Testis (tissue), 3 donors: ENCODE data around the gene SYCE3. TPM values are rescaled to one million over a fixed set of nuclear protein-coding genes. Genes with fewer than 3 reads are reported as not detected.

Experiments used
- DNase-seq: peaks from one replicate; pipeline ENCODE4 v3.0.0-alpha.2; 2019
- H3K27ac ChIP-seq, 2 donors: fragments of 200-600 bp; sonication (generic); one replicate each; pipeline ENCODE4 v1.5.1; 2019
- H3K27me3 ChIP-seq: fragments of 200-600 bp; sonication (generic); one replicate; pipeline ENCODE4 v1.5.1; 2019
- H3K36me3 ChIP-seq: fragments of 200-600 bp; sonication (generic); one replicate; pipeline ENCODE4 v1.5.1; 2017; ENCODE audit warnings: low read depth; ENCODE audit errors: missing control alignments
- H3K4me1 ChIP-seq: fragments of 200-600 bp; sonication (generic); one replicate; pipeline ENCODE4 v1.5.1; 2019
- H3K4me3 ChIP-seq, 2 donors: fragments of 200-600 bp; sonication (generic); one replicate each; pipeline ENCODE4 v1.5.1; 2017 to 2019
- H3K9me3 ChIP-seq: fragments of 200-600 bp; sonication (generic); one replicate; pipeline ENCODE4 v1.5.1; 2017
- CTCF ChIP-seq, 3 experiments: fragments of 450-650 bp in 2 of 3; fragments of 200-600 bp in 1 of 3; sonication (generic) in 1 of 3; IDR thresholded peaks; one replicate each; pipeline ENCODE4 v1.5.1; 2016 to 2019; ENCODE audit warnings: antibody characterized with exemption in 3 of 3, mild to moderate bottlenecking in 2 of 3, moderate library complexity in 1 of 3
- POLR2A ChIP-seq: fragments of 450-650 bp; IDR thresholded peaks from one replicate; pipeline ENCODE4 v1.6.1; 2017; ENCODE audit warnings: antibody characterized with exemption, mild to moderate bottlenecking, moderate library complexity
- WGBS, 2 donors: methylation state at CpG; one replicate each; pipeline ENCODE4 v1.1.5; 2018; 5-methylcytosine and 5-hydroxymethylcytosine counted together
- intact Hi-C: fragments of 100-400 bp; cut with DNase I; formaldehyde crosslinking; loops from one replicate; pipeline ENCODE4 v1.15.1; 2023; ENCODE audit warnings: low total_unique reads
- polyA plus RNA-seq: library from polyadenylated mRNA; stranded (reverse); fragments of 350-450 nt; fragmentation: Illumina TruSeq; extraction: RNeasy Lipid Tissue Mini Kit (QIAGEN cat#74804); gene quantifications from one replicate; pipeline ENCODE4 v1.2.3, GENCODE V29; 2014; ENCODE audit warnings: low read depth, low replicate concordance; ENCODE audit not compliant: insufficient read depth
- total RNA-seq, 2 donors: library from RNA; depleted of rRNA; stranded (reverse); fragments of >200 nt; gene quantifications; one replicate each; pipeline ENCODE4 v1.2.3, GENCODE V29; 2016

Gene SYCE3
- total and polyA plus RNA-seq, 3 donors from 2014 or later, result 40.4 to 183 (median 71.9) TPM

GRCh38 chr22:50577697-50577986 lies 14.9 kb upstream of the SYCE3 start:
- DNase-seq, result no peak
- H3K4me1 ChIP-seq, result peaks cover 17% of the 10 kb centered on the region
- peak overlapping the region in 1 of 2 donors; percentile 21 for H3K4me3 ChIP-seq
- H3K27me3 ChIP-seq, result no peaks in the 10 kb centered on the region
- H3K27ac ChIP-seq, result no peak overlapping the region
- 58 to 67% methylated on average over 3 to 22 of the region's 23 CpGs for WGBS, 2 donors
- H3K36me3 ChIP-seq, result no peaks in the 10 kb centered on the region
- H3K9me3 ChIP-seq, result no peaks in the 10 kb centered on the region
- intact Hi-C loops, result no loop called here
- TF ChIP-seq CTCF (IDR thresholded peaks at IDR 0.05) (no peak), POLR2A (no peak)

GRCh38 chr22:50576806-50577696 lies 14.3 kb upstream of the SYCE3 start:
- Histone ChIP-seq H3K4me1 (peaks cover 17% of the 10 kb centered on the region), H3K36me3 (no peaks in the 10 kb centered on the region), H3K27ac (no peak overlapping the region), H3K27me3 (no peaks in the 10 kb centered on the region), H3K4me3 (peak overlapping the region in 1 of 2 donors; percentile 21), H3K9me3 (no peaks in the 10 kb centered on the region)
- DNase-seq, result no peak
- TF ChIP-seq POLR2A (no peak), CTCF (IDR thresholded peaks at IDR 0.05) (no peak)
- 83 to 84% methylated on average over 16 to 18 of the region's 18 CpGs for WGBS, 2 donors
- intact Hi-C loops, result no loop called here

GRCh38 chr22:50576070-50576469 lies 13.4 kb upstream of the SYCE3 start:
- H3K27me3 ChIP-seq, result no peaks in the 10 kb centered on the region
- TF ChIP-seq CTCF (IDR thresholded peaks at IDR 0.05), result no peak
- TF ChIP-seq POLR2A, result no peak
- intact Hi-C loops, result no loop called here
- H3K9me3 ChIP-seq, result no peaks in the 10 kb centered on the region
- H3K36me3 ChIP-seq, result no peaks in the 10 kb centered on the region
- H3K4me1 ChIP-seq, result peaks cover 9% of the 10 kb centered on the region
- 70 to 80% methylated on average over 4 to 5 of the region's 5 CpGs for WGBS, 2 donors
- H3K27ac ChIP-seq, result no peak overlapping the region
- no peak for DNase-seq
- H3K4me3 ChIP-seq, result no peak overlapping the region

- H3K9me3 ChIP-seq, result no peaks in the 10 kb centered on the region
- 92 to 93% methylated on average over 8 of the region's 8 CpGs for WGBS, 2 donors
- no peaks in the 10 kb centered on the region for H3K27me3 ChIP-seq
- intact Hi-C loops, result no loop called here
- DNase-seq, result no peak
- no peak overlapping the region for H3K27ac ChIP-seq
- no peaks in the 10 kb centered on the region for H3K36me3 ChIP-seq
- H3K4me1 ChIP-seq, result peaks cover 9% of the 10 kb centered on the region
- no peak overlapping the region for H3K4me3 ChIP-seq
- TF ChIP-seq CTCF (IDR thresholded peaks at IDR 0.05), result no peak
Measured at GRCh38 chr22:50575426-50575941, 12.8 kb upstream of the SYCE3 start.

GRCh38 chr22:50574383-50574755 lies 11.7 kb upstream of the SYCE3 start:
- Histone ChIP-seq H3K27me3 (no peaks in the 10 kb centered on the region), H3K27ac (no peak overlapping the region), H3K4me1 (peaks cover 9% of the 10 kb centered on the region), H3K9me3 (no peaks in the 10 kb centered on the region), H3K36me3 (no peaks in the 10 kb centered on the region), H3K4me3 (no peak overlapping the region)
- no peak for DNase-seq
- 91 to 93% methylated on average over 11 of the region's 11 CpGs for WGBS, 2 donors
- TF ChIP-seq POLR2A (no peak), CTCF (IDR thresholded peaks at IDR 0.05) (no peak)
- intact Hi-C loops, result no loop called here
